HG03139 (cell line): ENCODE results near the gene BUD23.
"Not testable (repeated sequence)": the region's sequence is repeated elsewhere in the genome, so short reads cannot be mapped to it uniquely, and the experiment has no call there.

Experiments
- ATAC-seq: cut with Tn5 transposase; IDR thresholded peaks from one replicate; pipeline ENCODE4 v1.9.1; 2021; ENCODE audit not compliant: unreplicated experiment

Gene BUD23

GRCh38 chr7:73668103-73668885, 15.1 kb upstream of the BUD23 start:
- ATAC-seq: no peak

GRCh38 chr7:73668886-73669230, 14.5 kb upstream of the BUD23 start:
- ATAC-seq: no peak

- ATAC-seq: no peak
Observed at GRCh38 chr7:73669288-73669701, 14.1 kb upstream of the BUD23 start.

DNA sequence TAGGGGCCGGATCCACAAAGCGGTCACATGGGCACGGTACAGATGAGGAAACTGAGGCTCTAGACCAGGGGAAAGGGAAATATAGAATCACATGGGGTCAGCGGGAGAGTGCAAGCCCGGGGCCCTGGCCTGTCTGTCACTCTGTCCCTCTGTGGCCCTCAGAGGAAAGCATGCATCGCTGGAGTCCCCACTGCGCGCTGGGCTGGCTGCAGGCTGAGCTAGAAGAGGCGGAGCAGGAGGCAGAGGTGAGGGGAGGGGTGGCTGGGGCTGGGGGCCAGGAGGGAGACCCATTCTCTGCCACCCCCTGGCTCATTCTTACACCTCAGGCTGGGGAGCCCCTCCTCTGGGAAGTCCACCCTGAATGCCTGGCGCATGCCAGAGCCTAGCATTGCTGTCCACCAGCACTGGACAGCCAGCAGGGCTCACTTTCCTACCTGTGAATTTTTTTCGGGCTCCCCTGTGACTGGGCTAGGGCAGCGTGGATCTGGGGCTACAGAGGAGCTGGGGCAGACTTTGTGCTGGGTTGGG, 13.5 kb upstream of the BUD23 start:
- ATAC-seq: no peak

- no peak for ATAC-seq
Observed at GRCh38 chr7:73671322-73671661, 12.1 kb upstream of the BUD23 start.

DNA sequence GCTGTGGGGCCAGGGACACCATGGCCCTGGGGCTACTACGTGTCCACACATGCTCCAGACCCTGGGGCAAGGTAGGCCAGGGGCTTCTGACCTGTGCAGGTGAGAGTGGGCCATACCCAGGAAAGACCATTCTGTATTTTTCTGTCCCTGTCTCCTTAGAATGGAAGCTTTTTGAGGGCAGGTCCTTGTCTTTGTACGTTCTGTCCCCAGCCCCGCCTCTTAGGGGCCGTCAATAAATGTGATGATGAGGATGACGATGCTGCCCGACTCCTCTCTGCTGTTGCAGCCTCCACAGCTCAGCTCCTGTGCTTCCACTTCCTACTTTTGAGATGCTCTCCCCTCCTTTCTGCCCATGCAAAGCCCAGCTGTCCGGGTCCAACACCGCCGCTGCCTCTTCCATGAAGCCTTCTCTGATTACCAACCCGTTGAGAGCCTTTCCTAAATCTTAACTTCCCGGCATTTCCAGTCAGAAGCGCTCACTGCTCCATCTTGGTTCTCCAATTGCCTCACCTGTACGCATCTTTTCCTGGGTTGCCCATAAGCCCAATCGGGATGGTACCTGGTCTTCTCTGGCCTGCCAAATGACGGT, 11.4 kb upstream of the BUD23 start:
- no peak for ATAC-seq

DNA sequence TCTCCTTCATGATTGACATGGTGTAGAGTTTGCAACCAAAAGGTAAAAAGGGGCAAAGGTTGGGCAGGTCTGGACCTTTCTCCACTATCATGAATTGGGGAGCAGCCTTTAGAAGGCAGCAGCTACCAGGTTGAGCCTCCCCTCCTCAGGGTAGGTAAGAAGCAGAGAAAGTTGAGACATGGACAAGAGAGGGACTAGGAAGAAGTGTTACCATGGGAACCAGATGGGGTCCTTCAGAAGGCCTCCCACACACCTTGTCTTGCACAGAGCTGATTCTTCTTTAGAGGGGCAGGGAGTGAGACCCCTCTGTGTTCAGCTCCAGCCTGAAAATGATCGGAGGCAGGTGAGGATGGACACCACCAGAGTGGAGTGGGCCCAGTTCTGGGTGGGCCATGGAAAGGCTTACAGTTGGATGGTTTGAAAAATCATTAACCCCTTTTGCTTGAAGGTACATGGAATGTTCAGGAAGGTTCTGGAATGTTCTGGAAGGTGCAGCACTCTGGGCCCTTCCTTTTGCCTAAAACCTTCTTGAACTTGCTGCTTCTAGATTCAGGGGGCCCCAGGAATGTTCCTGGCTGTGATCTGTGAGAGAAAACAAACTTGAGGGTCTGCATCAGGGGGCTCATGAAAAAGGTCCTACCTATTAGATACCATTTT, 8.8 kb upstream of the BUD23 start:
- no peak for ATAC-seq

DNA sequence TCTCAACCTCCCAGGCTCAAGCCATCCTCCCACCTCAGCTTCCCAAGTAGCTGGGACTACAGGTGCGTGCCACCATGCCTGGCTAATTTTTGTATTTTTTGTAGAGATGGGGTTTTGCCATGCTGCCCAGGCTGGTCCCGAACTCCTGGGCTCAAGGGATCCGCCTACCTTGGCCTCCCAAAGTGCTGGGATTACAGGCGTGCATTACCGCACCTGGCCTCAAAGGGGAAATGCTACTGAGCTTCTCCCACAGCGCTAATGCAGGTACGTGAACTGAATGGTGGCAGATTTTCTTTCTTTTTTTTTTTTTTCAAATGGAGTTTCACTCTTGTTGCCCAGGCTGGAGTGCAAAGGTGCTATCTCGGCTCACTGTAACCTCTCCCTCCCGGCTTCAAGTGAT, 7.3 kb upstream of the BUD23 start:
- not testable (repeated sequence) for ATAC-seq

- ATAC-seq: no peak
Observed at GRCh38 chr7:73678862-73679261, 4.5 kb upstream of the BUD23 start.

- no peak for ATAC-seq
Observed at GRCh38 chr7:73679709-73680108, 3.7 kb upstream of the BUD23 start.

DNA sequence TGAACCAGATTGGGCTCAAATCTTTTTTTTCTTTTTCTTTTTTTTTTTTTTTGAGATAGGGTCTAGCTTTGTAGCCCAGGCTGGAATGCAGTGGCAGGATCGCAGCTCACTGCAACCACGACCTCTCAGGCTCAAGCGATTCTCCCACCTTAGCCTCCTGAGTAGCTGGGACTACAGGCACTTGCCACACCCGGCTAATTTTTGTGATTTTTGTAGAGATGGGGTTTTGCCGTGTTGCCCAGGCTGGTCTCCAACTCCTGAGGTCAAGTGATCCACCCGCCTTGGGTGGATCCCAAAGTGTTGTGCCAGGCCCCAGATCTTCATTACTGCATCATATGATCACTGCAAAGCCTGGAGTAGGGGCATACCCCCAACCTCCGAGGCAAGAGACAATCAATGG, 2.9 kb upstream of the BUD23 start:
- no peak for ATAC-seq

DNA sequence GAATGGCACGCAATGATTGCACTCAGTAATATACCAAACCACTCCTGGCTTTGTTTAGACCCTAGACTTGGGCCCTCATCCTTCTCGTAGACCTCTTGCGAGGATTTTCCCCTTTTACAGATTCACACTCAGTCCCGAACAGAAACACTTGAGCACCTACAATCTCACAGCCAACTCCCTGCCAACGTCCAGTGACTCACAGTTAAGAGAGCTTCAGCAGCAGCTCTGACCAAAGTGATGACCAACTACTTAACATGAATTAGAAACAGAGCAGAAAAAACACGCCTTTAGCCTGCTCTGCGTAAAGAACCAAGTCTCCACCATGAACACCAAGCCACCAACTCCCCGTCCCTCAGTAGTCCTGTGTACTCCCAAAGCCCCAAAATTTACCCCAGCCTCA, 2.4 kb upstream of the BUD23 start:
- ATAC-seq: no peak

GRCh38 chr7:73682745-73683055, 697 bp upstream of the BUD23 start:
- no peak for ATAC-seq

GRCh38 chr7:73683788-73684693, 644 bp downstream of the BUD23 start:
- ATAC-seq: peak; percentile 5

- no peak for ATAC-seq
Observed at GRCh38 chr7:73685311-73685710, 1.9 kb downstream of the BUD23 start.

- no peak for ATAC-seq
Observed at GRCh38 chr7:73688288-73688687, 4.9 kb downstream of the BUD23 start.

DNA sequence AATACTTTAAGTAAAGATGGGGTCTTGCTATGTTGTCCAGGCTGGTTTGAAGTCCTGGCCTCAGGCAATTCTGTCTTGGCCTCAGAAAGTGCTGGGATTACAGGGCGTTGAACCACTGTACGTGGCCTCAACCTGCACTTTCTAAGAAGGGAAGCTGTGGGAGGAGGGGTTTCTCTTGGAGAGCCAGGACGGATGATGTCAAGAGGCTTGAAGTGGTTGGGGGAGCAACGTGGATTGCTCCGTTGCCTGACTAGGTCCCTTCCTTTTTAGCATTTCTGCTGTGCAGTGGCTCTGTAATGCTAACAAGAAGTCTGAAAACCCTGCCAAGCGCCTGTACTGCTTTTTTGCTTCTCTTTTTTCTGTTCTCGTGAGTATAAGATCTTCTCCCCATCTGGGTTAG, 7.2 kb downstream of the BUD23 start:
- no peak for ATAC-seq

DNA sequence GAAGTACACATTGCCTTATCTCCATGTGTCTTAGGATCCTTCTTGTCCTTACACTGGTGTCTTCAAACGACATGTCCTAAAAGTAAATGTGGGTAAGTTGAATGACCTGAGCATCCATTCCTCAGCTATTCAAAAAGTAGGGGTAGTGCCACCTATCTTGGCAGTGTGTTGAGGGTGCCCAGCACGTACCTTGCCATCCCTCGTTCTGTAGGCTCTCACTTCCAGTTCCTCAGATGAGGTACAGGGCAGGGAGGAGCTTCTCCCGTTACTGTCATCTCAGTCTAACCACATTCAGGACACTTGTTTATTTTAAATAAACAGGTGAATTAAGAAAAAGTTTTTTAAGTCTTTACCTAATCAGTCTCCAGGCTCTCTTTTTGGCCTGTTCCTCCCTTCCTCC, 13.0 kb downstream of the BUD23 start:
- ATAC-seq: no peak

- ATAC-seq: no peak
Observed at GRCh38 chr7:73698410-73698809, 15.0 kb downstream of the BUD23 start.

DNA sequence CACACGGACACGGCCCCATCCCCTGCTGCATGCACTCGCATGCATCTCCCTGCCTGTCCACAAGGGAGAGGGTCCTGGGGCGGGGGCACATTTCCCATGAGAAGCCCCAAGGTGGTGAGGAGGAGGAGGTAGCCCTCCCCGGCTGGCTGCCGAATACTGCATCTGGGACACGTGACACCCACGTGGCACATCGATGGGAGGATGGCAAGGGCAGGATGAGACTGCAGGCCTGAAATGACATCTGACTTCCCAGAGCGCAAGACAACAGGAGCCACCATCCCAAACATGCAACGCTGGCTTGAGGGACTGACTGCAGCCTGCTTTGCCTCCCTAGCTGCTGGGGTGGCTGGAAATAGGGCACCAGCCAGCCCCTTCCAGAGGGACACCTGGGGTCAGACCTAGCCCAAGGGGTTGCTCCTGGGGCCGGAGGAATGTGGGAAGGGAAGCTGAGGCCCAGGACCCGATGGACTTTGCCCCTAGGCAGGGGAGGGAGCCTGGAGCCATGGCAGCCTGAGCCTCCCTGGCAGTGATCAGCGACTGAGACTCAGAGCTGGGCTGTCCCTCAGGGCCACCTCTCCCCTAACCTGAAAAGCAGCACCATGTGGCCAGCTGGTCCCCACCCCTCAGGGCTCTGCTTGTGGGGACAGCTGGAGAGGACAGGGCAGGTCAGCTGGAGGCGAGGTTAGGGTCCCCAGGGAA, 16.1 kb downstream of the BUD23 start:
- no peak for ATAC-seq

DNA sequence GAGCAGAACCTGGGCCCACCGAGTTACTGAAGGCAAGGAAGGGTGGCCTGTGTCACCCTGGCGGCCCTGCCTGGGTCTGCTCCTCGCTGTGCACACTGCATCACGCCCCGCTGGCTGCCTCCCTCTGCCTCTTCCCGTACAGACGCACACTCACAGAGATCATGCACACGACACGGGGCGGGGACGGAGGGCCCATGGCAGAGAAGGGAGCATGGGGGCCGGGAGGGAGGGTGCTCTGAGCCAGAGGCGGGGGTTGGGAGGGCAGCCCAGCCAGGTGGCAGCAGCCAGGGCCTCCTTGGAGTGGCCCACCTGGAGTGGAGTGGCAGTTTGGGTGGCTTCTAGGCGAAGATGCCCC, 16.6 kb downstream of the BUD23 start:
- ATAC-seq: no peak
